Activated naive CD8-positive, alpha-beta T cell treated with anti-CD3 and anti-CD28 coated beads, Interleukin-2, amount 50 U/mL, for 24 hours (primary cell): ENCODE data around the gene CFAP119.

Experiments
- ATAC-seq: fragments of 150-1000 bp; cut with Tn5 transposase; one replicate; pipeline ENCODE4 v1.10.0; 2021
- DNase-seq: peaks from one replicate; pipeline ENCODE4 v3.0.0; 2021
- H3K27ac Mint-ChIP-seq: one replicate; pipeline ENCODE4 v1.8.0; 2021; ENCODE audit warnings: mild to moderate bottlenecking, mixed read lengths
- H3K27me3 Mint-ChIP-seq: one replicate; pipeline ENCODE4 v1.8.0; 2021; ENCODE audit warnings: mixed read lengths
- H3K36me3 Mint-ChIP-seq: one replicate; pipeline ENCODE4 v1.8.0; 2021; ENCODE audit warnings: low read depth, mixed read lengths
- H3K4me1 Mint-ChIP-seq: one replicate; pipeline ENCODE4 v1.8.0; 2021; ENCODE audit warnings: mixed read lengths
- H3K4me3 Mint-ChIP-seq: one replicate; pipeline ENCODE4 v1.8.0; 2021; ENCODE audit warnings: mild to moderate bottlenecking, moderate library complexity, mixed read lengths
- H3K9me3 Mint-ChIP-seq: one replicate; pipeline ENCODE4 v1.8.0; 2021; ENCODE audit warnings: mixed read lengths

CFAP119 gene

DNA sequence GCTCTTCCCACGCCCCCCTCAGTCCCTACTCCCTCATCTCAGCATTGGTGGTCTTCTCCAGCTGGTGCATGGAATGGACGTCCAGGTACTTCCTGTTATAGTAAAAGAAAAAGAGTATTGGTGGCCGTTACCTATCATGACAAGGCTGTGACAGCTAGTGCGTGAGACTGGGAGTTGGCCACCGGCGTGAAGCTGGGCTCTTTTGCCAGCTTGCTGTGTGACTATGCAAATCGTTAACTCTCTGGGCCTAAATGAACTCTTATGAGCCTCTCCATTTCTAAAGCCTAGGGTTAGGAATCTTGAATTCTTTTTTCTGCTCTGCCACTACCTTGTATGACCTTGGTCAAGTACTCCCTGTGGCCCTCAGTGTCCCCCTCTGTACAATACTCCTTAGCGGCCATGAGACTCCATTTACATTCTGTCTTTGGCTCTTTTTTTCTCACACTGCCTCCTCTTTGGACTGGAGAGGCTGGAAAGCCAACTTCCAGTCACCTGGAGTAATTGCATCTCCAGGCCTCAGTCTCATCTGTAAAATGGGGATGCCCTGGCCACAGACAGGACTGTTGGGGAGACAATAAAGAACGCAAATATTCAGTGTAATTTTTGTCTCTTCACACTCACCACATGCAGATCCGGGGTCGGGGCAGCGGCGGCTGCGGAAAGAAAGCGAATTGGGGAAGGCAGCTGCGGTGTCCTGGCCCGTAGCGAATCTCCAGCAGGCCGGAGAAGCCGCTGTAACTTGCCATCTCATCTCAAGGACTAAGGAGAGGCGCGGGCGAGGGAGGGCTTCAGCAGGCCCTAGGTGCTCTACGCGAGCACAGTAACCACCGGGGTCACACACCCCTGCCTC is 1.1 kb downstream of the CFAP119 start:
- peak overlapping the region; percentile 91 for H3K4me3 Mint-ChIP-seq
- peaks cover 31% of the 10 kb centered on the region for H3K4me1 Mint-ChIP-seq
- H3K27ac Mint-ChIP-seq = peak overlapping the region; percentile 86
- H3K27me3 Mint-ChIP-seq = no peaks in the 10 kb centered on the region
- ATAC-seq (no peak), DNase-seq (no peak)
- no peaks in the 10 kb centered on the region for H3K9me3 Mint-ChIP-seq
- peaks cover 18% of the 10 kb centered on the region for H3K36me3 Mint-ChIP-seq

DNA sequence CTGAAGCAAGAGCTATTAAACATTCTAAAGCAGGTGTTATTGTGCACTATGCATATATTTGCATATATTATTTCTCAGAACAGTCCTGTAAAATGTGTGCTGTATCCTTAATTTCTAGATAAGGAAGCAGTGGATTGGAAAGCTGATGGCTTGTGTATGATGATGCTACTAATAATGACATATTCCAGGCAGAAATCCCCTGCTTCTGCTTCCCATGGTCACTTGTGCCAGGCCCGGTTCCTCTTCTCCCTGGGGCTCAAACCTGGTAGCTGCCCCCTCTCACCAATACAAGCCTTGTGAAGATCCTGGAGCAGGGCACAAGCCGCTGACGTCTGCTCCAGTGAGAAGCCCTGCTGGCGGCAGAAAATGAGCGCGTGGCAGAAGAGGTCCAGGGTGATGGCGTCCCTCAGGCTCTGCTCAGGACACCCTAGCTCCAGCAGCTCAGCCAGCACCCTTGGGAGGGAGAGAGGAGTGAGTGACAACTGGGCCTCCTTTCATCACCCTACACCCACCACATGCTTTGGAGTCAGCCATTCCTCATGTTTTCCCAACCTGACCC is 1.8 kb downstream of the CFAP119 start:
- H3K4me1 Mint-ChIP-seq = peaks cover 31% of the 10 kb centered on the region
- peaks cover 13% of the 10 kb centered on the region for H3K36me3 Mint-ChIP-seq
- no peaks in the 10 kb centered on the region for H3K27me3 Mint-ChIP-seq
- H3K27ac Mint-ChIP-seq = no peak overlapping the region
- ATAC-seq (no peak), DNase-seq (no peak)
- H3K9me3 Mint-ChIP-seq = no peaks in the 10 kb centered on the region
- peak overlapping the region; percentile 91 for H3K4me3 Mint-ChIP-seq

DNA sequence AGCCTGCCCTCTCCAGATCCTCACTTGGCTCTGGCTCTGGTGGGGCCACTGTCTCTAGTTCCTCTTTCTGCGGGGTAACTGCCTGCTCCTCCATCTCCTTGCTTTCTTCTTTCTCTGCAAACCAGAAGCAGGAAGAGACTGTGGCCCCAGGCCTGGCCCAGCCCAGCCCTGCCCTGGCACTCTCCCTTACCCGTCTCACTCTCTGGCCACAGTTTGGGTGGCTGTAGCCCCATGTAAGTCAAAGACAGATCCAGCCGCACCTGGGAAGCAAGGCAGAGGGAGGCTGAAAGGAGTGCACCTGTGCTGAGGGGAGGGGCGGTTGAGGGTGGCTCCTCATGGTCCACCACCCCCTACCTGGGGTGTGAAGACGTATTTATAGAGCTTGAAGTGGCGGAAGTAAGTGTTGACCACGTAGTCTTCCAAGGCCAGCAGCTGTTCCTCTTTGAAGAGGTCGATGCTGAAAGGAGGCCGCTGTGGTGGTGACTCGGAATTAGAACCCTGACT is 2.8 kb downstream of the CFAP119 start:
- DNase-seq = no peak
- no peak for ATAC-seq
- Mint-ChIP-seq H3K4me3 (no peak overlapping the region), H3K4me1 (peaks cover 31% of the 10 kb centered on the region), H3K36me3 (peaks cover 19% of the 10 kb centered on the region), H3K27me3 (no peaks in the 10 kb centered on the region), H3K9me3 (no peaks in the 10 kb centered on the region), H3K27ac (no peak overlapping the region)

DNA sequence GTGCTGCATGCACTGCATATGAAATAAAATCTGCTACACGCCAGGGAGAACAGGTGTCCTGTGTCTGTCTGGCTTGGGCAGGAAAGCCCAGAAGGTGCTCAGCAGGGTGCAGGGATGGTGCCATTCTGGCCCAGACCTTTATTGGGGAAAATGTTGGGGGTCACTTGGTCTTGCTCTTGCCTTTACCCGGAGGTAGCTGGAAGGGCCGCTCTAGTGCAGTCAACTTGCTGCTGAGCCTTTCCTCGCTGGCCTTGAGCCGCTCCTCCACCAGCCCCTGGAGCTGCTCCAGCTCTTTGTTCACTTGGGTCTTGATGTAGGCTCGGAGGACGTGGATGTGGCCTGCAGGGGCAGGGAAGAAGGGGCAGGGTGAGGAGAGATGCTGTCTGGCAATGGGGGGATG is 4.5 kb downstream of the CFAP119 start:
- Mint-ChIP-seq H3K4me3 (no peak overlapping the region), H3K36me3 (peaks cover 9% of the 10 kb centered on the region), H3K4me1 (peaks cover 17% of the 10 kb centered on the region), H3K27ac (no peak overlapping the region), H3K27me3 (no peaks in the 10 kb centered on the region), H3K9me3 (no peaks in the 10 kb centered on the region)
- ATAC-seq = no peak
- no peak for DNase-seq

DNA sequence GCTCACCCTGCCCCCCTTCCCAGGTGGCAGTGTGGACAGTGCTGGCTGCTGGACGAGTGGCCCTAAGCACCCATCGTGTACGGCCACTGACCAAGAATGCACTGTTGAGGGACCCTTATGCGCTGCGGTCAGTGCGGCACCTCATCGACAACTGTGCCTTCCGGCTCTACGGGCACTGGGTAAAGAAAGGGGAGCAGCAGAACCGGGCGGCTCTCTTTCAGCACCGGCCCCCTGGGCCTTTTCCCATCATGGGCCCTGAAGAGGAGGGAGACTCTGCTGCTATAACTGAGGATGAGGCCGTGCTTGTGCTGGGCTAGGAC is 5.1 kb downstream of the CFAP119 start:
- Mint-ChIP-seq H3K4me3 (no peak overlapping the region), H3K27me3 (no peaks in the 10 kb centered on the region), H3K36me3 (peaks cover 9% of the 10 kb centered on the region), H3K27ac (no peak overlapping the region), H3K9me3 (no peaks in the 10 kb centered on the region), H3K4me1 (peaks cover 14% of the 10 kb centered on the region)
- DNase-seq (no peak), ATAC-seq (no peak)

DNA sequence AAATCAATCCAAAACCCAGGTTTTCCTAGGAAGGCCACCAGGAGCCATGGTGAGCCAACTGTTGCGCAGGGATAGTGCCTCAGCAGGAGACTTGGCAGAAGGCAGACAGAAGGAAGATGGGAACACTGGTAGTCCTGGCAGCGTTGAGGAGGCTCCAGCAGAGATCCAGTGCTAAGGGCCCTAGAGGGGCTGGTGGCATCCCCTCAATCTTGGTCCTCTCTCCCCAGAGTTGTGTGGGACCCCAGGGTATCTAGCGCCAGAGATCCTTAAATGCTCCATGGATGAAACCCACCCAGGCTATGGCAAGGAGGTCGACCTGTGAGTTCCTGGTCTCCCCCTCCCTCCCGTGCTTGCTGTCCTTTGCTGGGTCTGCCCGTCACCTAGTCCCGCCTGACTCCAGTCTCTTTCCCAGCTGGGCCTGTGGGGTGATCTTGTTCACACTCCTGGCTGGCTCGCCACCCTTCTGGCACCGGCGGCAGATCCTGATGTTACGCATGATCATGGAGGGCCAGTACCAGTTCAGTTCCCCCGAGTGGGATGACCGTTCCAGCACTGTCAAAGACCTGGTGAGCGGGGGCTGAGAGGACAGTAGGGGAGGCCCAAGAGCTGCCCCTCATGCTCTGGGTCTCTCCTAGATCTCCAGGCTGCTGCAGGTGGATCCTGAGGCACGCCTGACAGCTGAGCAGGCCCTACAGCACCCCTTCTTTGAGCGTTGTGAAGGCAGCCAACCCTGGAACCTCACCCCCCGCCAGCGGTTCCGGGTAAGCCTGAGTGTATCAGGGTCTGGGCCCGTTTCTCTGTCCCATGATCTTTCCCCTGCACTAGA is 5.7 kb downstream of the CFAP119 start:
- peaks cover 14% of the 10 kb centered on the region for H3K36me3 Mint-ChIP-seq
- no peak for ATAC-seq
- DNase-seq = no peak
- H3K4me3 Mint-ChIP-seq = no peak overlapping the region
- H3K27ac Mint-ChIP-seq = no peak overlapping the region
- H3K27me3 Mint-ChIP-seq = no peaks in the 10 kb centered on the region
- peaks cover 13% of the 10 kb centered on the region for H3K4me1 Mint-ChIP-seq
- H3K9me3 Mint-ChIP-seq = no peaks in the 10 kb centered on the region

DNA sequence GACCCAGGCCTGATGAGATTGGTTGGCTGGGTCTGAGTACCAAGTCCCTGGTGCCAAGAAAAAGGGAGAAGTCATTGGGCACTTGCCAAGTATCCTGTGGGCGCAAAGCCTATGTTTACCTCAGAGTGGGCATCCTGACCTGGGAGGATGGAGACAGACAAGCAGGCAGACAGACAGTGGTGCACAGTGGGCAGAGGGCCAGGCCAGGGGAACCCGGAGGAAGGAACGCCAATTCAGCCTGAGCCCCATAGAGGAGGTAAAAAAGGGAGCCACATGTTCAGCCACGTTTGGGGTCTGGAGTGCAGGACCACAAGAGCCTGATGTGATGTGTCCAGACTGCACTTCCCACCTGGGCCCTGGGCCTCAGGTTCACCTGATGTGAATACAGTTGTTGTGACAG is 8.3 kb downstream of the CFAP119 start:
- Mint-ChIP-seq H3K9me3 (no peaks in the 10 kb centered on the region), H3K27ac (no peak overlapping the region), H3K27me3 (no peaks in the 10 kb centered on the region), H3K36me3 (peaks cover 14% of the 10 kb centered on the region), H3K4me1 (peaks cover 11% of the 10 kb centered on the region), H3K4me3 (no peak overlapping the region)
- DNase-seq = no peak
- ATAC-seq = no peak

DNA sequence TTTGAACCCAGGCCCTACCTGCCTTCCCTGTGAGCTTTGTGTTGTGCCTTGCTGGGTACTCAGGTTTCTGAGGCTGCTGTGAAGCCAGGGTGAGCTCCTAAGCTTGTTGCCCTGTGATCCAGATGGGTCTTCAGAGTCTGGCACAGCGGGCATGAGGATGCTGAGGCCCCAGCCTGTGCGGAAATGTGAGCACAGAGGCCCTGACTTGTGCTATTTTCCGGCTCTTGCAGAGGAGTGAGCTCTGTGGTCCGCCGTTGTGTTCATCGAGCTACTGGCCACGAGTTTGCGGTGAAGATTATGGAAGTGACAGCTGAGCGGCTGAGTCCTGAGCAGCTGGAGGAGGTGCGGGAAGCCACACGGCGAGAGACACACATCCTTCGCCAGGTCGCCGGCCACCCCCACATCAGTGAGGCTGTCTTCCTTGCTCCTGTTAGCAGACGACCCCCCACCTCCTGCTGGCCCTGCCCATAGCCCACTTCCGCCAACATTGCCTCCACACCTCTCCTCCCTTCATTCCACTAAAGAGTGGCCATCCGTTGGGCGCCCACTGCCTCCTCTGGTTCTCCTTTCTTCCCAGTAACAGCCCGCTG is 10.9 kb downstream of the CFAP119 start:
- Mint-ChIP-seq H3K4me3 (no peak overlapping the region), H3K36me3 (peaks cover 14% of the 10 kb centered on the region), H3K9me3 (no peaks in the 10 kb centered on the region), H3K4me1 (peaks cover 22% of the 10 kb centered on the region), H3K27ac (no peak overlapping the region), H3K27me3 (no peaks in the 10 kb centered on the region)
- ATAC-seq (no peak), DNase-seq (no peak)

DNA sequence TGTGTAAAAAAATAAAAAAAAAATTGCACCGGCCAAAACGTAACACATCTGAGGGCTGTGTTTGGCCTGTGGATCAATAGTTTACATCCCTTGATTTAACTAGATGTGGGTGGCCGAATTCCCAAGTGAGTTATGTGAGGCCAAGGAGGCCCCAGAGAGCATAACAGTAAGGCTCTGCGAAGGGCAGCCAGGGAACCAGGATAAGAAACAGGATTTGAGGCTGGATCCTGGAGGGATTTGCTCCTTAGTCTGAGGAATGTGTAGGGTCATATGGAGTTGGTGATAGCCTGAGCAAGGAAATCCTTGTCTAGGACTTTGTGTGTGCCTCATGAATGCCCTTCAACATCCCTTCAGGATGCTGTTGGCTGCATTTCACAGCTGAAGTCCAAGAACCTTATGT is 11.7 kb downstream of the CFAP119 start:
- DNase-seq (no peak), ATAC-seq (no peak)
- Mint-ChIP-seq H3K36me3 (peaks cover 14% of the 10 kb centered on the region), H3K27me3 (no peaks in the 10 kb centered on the region), H3K27ac (peak overlapping the region; percentile 9), H3K4me1 (peaks cover 22% of the 10 kb centered on the region), H3K9me3 (no peaks in the 10 kb centered on the region), H3K4me3 (peak overlapping the region; percentile 85)

DNA sequence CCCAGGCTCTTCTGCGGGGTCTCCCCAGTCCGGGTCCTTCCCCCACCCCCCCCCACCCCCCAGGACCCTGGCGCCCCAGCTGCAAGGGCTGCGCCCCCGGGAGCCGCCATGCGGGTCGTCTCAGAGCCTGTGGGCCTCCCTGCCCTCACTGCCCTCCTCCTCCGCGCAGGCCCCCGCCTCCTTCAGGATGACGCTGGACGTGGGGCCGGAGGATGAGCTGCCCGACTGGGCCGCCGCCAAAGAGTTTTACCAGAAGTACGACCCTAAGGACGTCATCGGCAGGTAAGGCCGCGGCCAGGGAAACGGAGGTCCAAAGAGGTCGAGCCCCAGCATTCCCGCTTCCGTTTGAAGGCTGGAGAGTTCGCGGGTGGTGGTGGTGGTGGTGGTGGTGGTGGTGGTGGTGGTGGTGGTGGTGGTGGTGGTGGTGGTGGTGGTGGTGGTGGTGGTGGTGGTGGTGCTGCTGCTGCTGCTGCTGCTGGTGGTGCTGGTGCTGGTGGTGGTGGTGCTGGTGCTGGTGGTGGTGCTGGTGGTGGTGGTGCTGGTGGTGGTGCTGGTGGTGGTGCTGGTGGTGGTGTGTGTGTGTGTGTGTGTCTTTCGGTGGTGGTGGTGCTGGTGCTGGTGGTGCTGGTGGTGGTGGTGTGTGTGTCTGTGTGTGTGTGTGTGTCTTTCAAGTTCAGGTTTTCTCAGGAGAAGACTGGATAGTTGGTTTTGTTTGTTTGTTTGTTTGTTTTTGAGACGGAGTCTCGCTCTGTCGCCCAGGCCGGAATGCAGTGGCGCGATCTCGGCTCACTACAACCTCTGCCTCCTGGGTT is 13.0 kb downstream of the CFAP119 start:
- Mint-ChIP-seq H3K27ac (peak overlapping the region; percentile 76), H3K4me1 (peaks cover 22% of the 10 kb centered on the region), H3K9me3 (no peaks in the 10 kb centered on the region), H3K27me3 (no peaks in the 10 kb centered on the region), H3K36me3 (peaks cover 14% of the 10 kb centered on the region), H3K4me3 (peak overlapping the region; percentile 85)
- peak; percentile 38 for DNase-seq
- ATAC-seq = peak; percentile 12

DNA sequence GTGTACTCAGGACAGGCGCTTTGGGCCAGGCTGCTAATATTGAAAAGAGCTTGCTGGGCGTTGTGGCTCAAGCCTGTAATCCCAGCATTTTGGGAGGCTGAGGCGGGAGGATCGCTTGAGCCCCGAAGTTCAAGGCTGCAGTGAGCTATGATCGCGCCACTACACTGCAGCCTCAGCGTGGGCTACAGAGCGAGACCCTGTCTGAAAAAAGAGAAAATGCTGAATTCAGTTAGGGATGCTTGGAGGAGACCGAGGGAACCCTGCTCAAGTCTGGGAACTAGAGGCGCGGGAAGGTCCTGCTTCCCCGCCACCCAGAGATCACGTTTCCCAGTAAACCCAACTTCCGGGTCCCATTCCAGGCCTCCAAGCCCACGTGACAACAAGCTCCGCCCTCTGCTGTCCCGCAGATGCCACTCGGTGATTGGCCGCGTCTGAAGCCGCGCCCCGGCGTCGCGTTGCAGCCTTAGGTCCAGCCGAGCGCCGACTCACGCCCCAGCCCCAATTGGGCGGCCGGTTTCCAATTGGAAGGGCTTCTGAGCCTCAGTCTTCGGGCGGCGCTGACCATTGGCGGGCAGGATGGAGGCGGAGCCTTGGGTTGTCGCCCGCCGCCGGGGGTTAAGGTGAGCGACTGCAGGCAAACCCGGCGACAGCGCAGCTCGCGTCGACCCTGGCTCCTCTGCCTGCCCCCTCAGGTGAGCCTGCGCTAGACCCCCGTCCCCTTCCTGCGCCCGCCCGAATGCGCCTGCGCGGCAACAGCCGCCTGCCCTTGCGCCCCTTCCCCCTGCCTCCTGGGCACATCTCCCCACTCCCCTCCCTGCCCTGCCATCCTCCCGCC is 13.8 kb downstream of the CFAP119 start, which contains the start of gene PHKG2:
TSS of gene PHKG2 (plus strand) at position 627 of the 835 bp plus-strand sequence. CDS start 396 bp downstream, outside the sequence.
- Mint-ChIP-seq H3K9me3 (no peaks in the 10 kb centered on the region), H3K27ac (peak within 1 kb of the TSS; percentile 88)
- peak; percentile 99 for ATAC-seq

DNA sequence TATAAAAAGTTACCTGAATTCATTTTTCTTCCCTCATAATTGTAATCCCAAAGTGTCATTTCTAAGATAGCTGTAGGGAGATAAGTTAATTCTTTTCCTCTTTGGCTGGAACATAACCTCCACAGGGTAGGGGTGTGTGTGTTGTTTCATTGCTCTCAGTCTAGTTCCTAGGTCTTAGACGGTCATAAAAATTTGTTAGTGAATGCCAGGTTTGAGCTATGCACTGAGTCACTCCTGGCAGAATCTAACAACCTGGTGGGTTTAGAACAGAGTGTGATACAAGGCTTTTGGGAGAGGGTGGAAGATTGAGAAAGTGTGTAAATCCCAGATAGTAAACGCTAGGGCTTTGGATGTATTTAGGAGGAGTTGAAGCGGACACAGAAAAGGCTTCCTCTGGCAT is 14.5 kb downstream of the CFAP119 start:
- Mint-ChIP-seq H3K4me3 (peak overlapping the region; percentile 85), H3K27me3 (no peaks in the 10 kb centered on the region), H3K36me3 (peaks cover 15% of the 10 kb centered on the region), H3K27ac (peak overlapping the region; percentile 88), H3K9me3 (no peaks in the 10 kb centered on the region), H3K4me1 (peaks cover 22% of the 10 kb centered on the region)
- ATAC-seq (no peak), DNase-seq (no peak)

More for the DNA sequence above, 13.8 kb downstream of the CFAP119 start, which contains the start of gene PHKG2:
- peaks cover 18% of the 10 kb centered on the region for H3K36me3 Mint-ChIP-seq
- peaks cover 22% of the 10 kb centered on the region for H3K4me1 Mint-ChIP-seq
- no peaks in the 10 kb centered on the region for H3K27me3 Mint-ChIP-seq
- H3K4me3 Mint-ChIP-seq = peak within 1 kb of the TSS; percentile 85
- DNase-seq = peak; percentile 97

DNA sequence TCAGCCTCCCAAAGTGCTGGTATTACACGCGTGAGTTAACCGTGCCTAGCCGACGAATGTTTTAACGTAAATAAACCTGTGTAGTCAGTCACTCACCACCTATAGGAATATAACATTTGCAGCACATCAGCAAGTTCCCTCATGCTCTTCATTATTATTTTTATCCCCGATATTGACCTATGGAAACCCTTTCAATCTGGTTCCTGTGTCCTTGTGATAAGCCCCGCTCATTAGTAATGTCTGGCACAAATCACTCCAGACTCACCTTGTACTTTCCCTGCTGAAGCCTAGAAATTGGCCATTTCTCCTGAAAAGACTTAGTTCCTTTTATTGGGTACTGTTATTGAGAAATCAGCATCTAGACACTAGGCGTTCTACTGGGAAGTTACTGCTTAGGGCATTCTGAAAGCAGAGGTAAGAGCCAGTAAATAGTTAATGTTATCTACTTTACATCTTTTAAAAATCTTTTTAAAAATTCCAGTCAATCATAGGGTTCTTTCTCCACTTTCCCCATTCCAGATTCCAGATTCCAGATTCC is 15.2 kb downstream of the CFAP119 start:
- peaks cover 22% of the 10 kb centered on the region for H3K4me1 Mint-ChIP-seq
- no peak overlapping the region for H3K27ac Mint-ChIP-seq
- no peaks in the 10 kb centered on the region for H3K27me3 Mint-ChIP-seq
- peaks cover 22% of the 10 kb centered on the region for H3K36me3 Mint-ChIP-seq
- no peak for ATAC-seq
- H3K4me3 Mint-ChIP-seq = no peak overlapping the region
- no peaks in the 10 kb centered on the region for H3K9me3 Mint-ChIP-seq
- no peak for DNase-seq
